HEK293 (cell line): Measurements from ENCODE around the gene IBTK.

Experiments used
- CTCF ChIA-PET: fragments of 350-600 bp; formaldehyde crosslinking; extraction: SDS; loops from one replicate; lab custom pipeline; 2021; ENCODE audit warnings: antibody characterized with exemption; lab: Yijun Ruan, JAX
- POLR2A ChIA-PET: fragments of 300-600 bp; formaldehyde crosslinking; extraction: SDS; loops from one replicate; lab custom pipeline; 2020; ENCODE audit warnings: antibody characterized with exemption, inconsistent platforms; lab: Yijun Ruan, JAX
- H3K27ac ChIP-seq: fragments of 200-500 bp; sonication (Bioruptor generic); 2 replicates; pipeline ENCODE4 v1.5.1; 2014; ENCODE audit warnings: low read depth, low read length, control low read depth, inconsistent platforms; ENCODE audit errors: extremely low read depth
- H3K36me3 ChIP-seq, 2 experiments: fragments of 200-500 bp in 1 of 2; sonication (Bioruptor generic) in 1 of 2; 1 replicate in 1 of 2; 2 replicates in 1 of 2; pipeline ENCODE4 v1.5.1; 2014 to 2017; ENCODE audit warnings: inconsistent platforms in 2 of 2, low read length in 2 of 2; ENCODE audit not compliant: control insufficient read depth in 2 of 2, insufficient read depth in 1 of 2
- H3K4me1 ChIP-seq: fragments of 200-500 bp; sonication (Bioruptor generic); 2 replicates; pipeline ENCODE4 v1.5.1; 2014; ENCODE audit warnings: mild to moderate bottlenecking, low read length, inconsistent platforms; ENCODE audit not compliant: control insufficient read depth, insufficient read depth
- H3K4me3 ChIP-seq: 2 replicates; pipeline ENCODE4 v1.5.1; 2011; ENCODE audit warnings: low read depth, mild to moderate bottlenecking, control low read depth, low read length, moderate library complexity
- H3K9me3 ChIP-seq: fragments of 200-500 bp; sonication (Bioruptor generic); 2 replicates; pipeline ENCODE4 v1.5.1; 2014; ENCODE audit warnings: low read depth, low read length, inconsistent platforms; ENCODE audit not compliant: control insufficient read depth, insufficient read depth
- BCL6B ChIP-seq: fragments of 450-650 bp; formaldehyde crosslinking; IDR thresholded peaks from 2 replicates; pipeline ENCODE4 v1.5.1; 2017; ENCODE audit warnings: missing biosample characterization, missing genetic modification characterization
- PRDM10 ChIP-seq: fragments of 450-650 bp; formaldehyde crosslinking; IDR thresholded peaks from 2 replicates; pipeline ENCODE4 v1.5.1; 2016; ENCODE audit warnings: missing biosample characterization, missing genetic modification characterization
- TSHZ1 ChIP-seq: fragments of 450-650 bp; formaldehyde crosslinking; IDR thresholded peaks from 2 replicates; pipeline ENCODE4 v1.5.1; 2016; ENCODE audit warnings: missing biosample characterization, missing genetic modification characterization, borderline replicate concordance
- WT1 ChIP-seq: fragments of 450-650 bp; formaldehyde crosslinking; IDR thresholded peaks from 2 replicates; pipeline ENCODE4 v1.5.1; 2016; ENCODE audit warnings: missing biosample characterization, missing genetic modification characterization
- ZBTB17 ChIP-seq: fragments of 450-650 bp; formaldehyde crosslinking; IDR thresholded peaks from 2 replicates; pipeline ENCODE4 v1.5.1; 2016; ENCODE audit warnings: missing biosample characterization, missing genetic modification characterization
- ZNF248 ChIP-seq: fragments of 450-650 bp; formaldehyde crosslinking; IDR thresholded peaks from 2 replicates; pipeline ENCODE4 v1.5.1; 2017; ENCODE audit warnings: missing biosample characterization, missing genetic modification characterization
- ZNF280C ChIP-seq: fragments of 450-650 bp; formaldehyde crosslinking; IDR thresholded peaks from 2 replicates; pipeline ENCODE4 v1.5.1; 2016; ENCODE audit warnings: missing biosample characterization, missing genetic modification characterization
- ZNF302 ChIP-seq: fragments of 450-650 bp; formaldehyde crosslinking; IDR thresholded peaks from 2 replicates; pipeline ENCODE4 v1.5.1; 2016; ENCODE audit warnings: missing biosample characterization, missing genetic modification characterization, low read depth
- ZNF335 ChIP-seq: fragments of 450-650 bp; formaldehyde crosslinking; conservative IDR thresholded peaks from 2 replicates; pipeline ENCODE4 v1.5.1; 2016; ENCODE audit warnings: missing biosample characterization, missing genetic modification characterization
- ZNF394 ChIP-seq: fragments of 450-650 bp; formaldehyde crosslinking; IDR thresholded peaks from 2 replicates; pipeline ENCODE4 v1.5.1; 2016; ENCODE audit warnings: missing biosample characterization, missing genetic modification characterization, mild to moderate bottlenecking, moderate library complexity, borderline replicate concordance
- ZNF416 ChIP-seq: fragments of 450-650 bp; formaldehyde crosslinking; IDR thresholded peaks from 2 replicates; pipeline ENCODE4 v1.5.1; 2016; ENCODE audit warnings: missing biosample characterization, missing genetic modification characterization
- ZNF449 ChIP-seq: fragments of 450-650 bp; formaldehyde crosslinking; IDR thresholded peaks from 2 replicates; pipeline ENCODE4 v1.5.1; 2017; ENCODE audit warnings: missing biosample characterization, mild to moderate bottlenecking, missing genetic modification characterization, moderate library complexity
- ZNF510 ChIP-seq: fragments of 450-650 bp; formaldehyde crosslinking; IDR thresholded peaks from 2 replicates; pipeline ENCODE4 v1.5.1; 2018; ENCODE audit warnings: mild to moderate bottlenecking, missing genetic modification characterization, missing biosample characterization; ENCODE audit not compliant: insufficient replicate concordance
- ZNF529 ChIP-seq: fragments of 450-650 bp; formaldehyde crosslinking; IDR thresholded peaks from 2 replicates; pipeline ENCODE4 v1.5.1; 2017; ENCODE audit warnings: missing genetic modification characterization, missing biosample characterization; ENCODE audit not compliant: insufficient replicate concordance
- ZNF621 ChIP-seq: fragments of 450-650 bp; formaldehyde crosslinking; IDR thresholded peaks from 2 replicates; pipeline ENCODE4 v1.5.1; 2017; ENCODE audit warnings: missing biosample characterization, missing genetic modification characterization
- ZNF629 ChIP-seq: fragments of 450-650 bp; formaldehyde crosslinking; IDR thresholded peaks from 2 replicates; pipeline ENCODE4 v1.5.1; 2017; ENCODE audit warnings: missing biosample characterization, missing genetic modification characterization
- ZNF670 ChIP-seq: fragments of 450-650 bp; formaldehyde crosslinking; IDR thresholded peaks from 2 replicates; pipeline ENCODE4 v1.5.1; 2016; ENCODE audit warnings: missing biosample characterization, missing genetic modification characterization, low read depth
- ZNF776 ChIP-seq: fragments of 450-650 bp; formaldehyde crosslinking; IDR thresholded peaks from 2 replicates; pipeline ENCODE4 v1.5.0; 2017; ENCODE audit warnings: missing biosample characterization, missing genetic modification characterization, borderline replicate concordance

IBTK gene

GRCh38 chr6:82142524-82142923, 105.0 kb downstream of the IBTK start (continued):
- TF ChIP-seq TSHZ1 (tag by site-specific recombination) (no peak; the same call in 1 of the 2 replicates), ZNF394 (tag by site-specific recombination) (peak; percentile 89), ZNF529 (peak; percentile 38), ZNF510 (tag by site-specific recombination) (peak; percentile 66), ZNF670 (no peak)

GRCh38 chr6:82138075-82138791, 109.3 kb downstream of the IBTK start:
- H3K27ac ChIP-seq, result no peak overlapping the region
- no peaks in the 10 kb centered on the region for H3K4me1 ChIP-seq
- no peaks in the 10 kb centered on the region for H3K36me3 ChIP-seq
- ChIA-PET CTCF (interaction anchor here (0.5 kb wide), 1 partner anchor 54 kb away, joined by 3 read pairs; no protein-coding TSS in a partner anchor), POLR2A (no interaction called here)
- no peaks in the 10 kb centered on the region for H3K9me3 ChIP-seq
- TF ChIP-seq ZNF302 (tag by site-specific recombination) (no peak), ZNF335 (no peak), ZNF416 (tag by site-specific recombination) (no peak), ZNF776 (no peak), ZNF629 (tag by site-specific recombination) (no peak), ZNF248 (tag by site-specific recombination) (no peak), BCL6B (tag by site-specific recombination) (no peak), ZNF449 (tag by site-specific recombination) (no peak), ZBTB17 (tag by site-specific recombination) (no peak), ZNF621 (tag by site-specific recombination) (no peak), PRDM10 (tag by site-specific recombination) (no peak), WT1 (tag by site-specific recombination) (no peak), ZNF280C (tag by site-specific recombination) (no peak)
- no peak overlapping the region for H3K4me3 ChIP-seq
